Transverse colon (tissue), 4 donors: ENCODE data around the gene CADPS. TPM values are rescaled to one million over a fixed set of nuclear protein-coding genes. Genes with fewer than 3 reads are reported as not detected.

Experiments used
- DNase-seq: peaks from one replicate; pipeline ENCODE4 v3.0.0-alpha.2; 2019
- H3K27ac ChIP-seq, 4 donors: fragments of 200-600 bp; sonication (generic); 2 replicates each; pipeline ENCODE4 v1.5.1; 2016 to 2018; ENCODE audit warnings: inconsistent platforms in 4 of 4
- H3K27me3 ChIP-seq: fragments of 200-600 bp; sonication (generic); 2 replicates; pipeline ENCODE4 v1.5.1; 2017; ENCODE audit warnings: inconsistent platforms
- H3K36me3 ChIP-seq, 4 donors: fragments of 200-600 bp; sonication (generic); 2 replicates each; pipeline ENCODE4 v1.5.1; 2017 to 2019; ENCODE audit warnings: inconsistent platforms in 4 of 4
- H3K4me1 ChIP-seq, 4 donors: fragments of 200-600 bp; sonication (generic); 2 replicates each; pipeline ENCODE4 v1.5.1; 2017 to 2020; ENCODE audit warnings: inconsistent platforms in 4 of 4
- H3K4me3 ChIP-seq, 4 donors: fragments of 200-600 bp; sonication (generic); 1 replicate in 1 of 4; 2 replicates in 3 of 4; pipeline versions ENCODE4 v1.5.1 to v1.6.1; 2017 to 2019; ENCODE audit warnings: inconsistent platforms in 4 of 4
- H3K9me3 ChIP-seq, 2 donors: fragments of 200-600 bp; sonication (generic); 2 replicates each; pipeline ENCODE4 v1.5.1; 2017 to 2019; ENCODE audit warnings: inconsistent platforms in 2 of 2
- CTCF ChIP-seq, 5 experiments: fragments of 200-600 bp in 3 of 5; fragments of 450-650 bp in 2 of 5; sonication (generic) in 3 of 5; IDR thresholded peaks; 1 replicate in 2 of 5; 2 replicates in 3 of 5; pipeline ENCODE4 v1.5.1; 2016 to 2017; ENCODE audit warnings: antibody characterized with exemption in 5 of 5, inconsistent platforms in 3 of 5, mild to moderate bottlenecking in 2 of 5, moderate library complexity in 1 of 5
- EP300 ChIP-seq: sonication (generic); formaldehyde crosslinking; IDR thresholded peaks from one replicate; pipeline ENCODE4 v1.6.1; 2017; ENCODE audit warnings: antibody characterized with exemption, low read depth
- POLR2A ChIP-seq: fragments of 450-650 bp; IDR thresholded peaks from one replicate; pipeline ENCODE4 v1.6.1; 2016; ENCODE audit warnings: antibody characterized with exemption, mild to moderate bottlenecking, moderate library complexity
- POLR2AphosphoS5 ChIP-seq, 3 donors: sonication (generic); formaldehyde crosslinking; IDR thresholded peaks; one replicate each; pipeline ENCODE4 v1.6.1; 2016; ENCODE audit warnings: antibody characterized with exemption in 3 of 3
- WGBS, 2 donors: methylation state at CpG; one replicate each; pipeline ENCODE4 v1.1.5; 2018; ENCODE audit warnings: low coverage in 1 of 2; 5-methylcytosine and 5-hydroxymethylcytosine counted together
- in situ Hi-C, 4 donors: fragments of 200-750 bp; cut with MboI; loops; one replicate each; pipeline versions ENCODE4 v1.15.0 to v1.15.1; 2017; ENCODE audit warnings: low sequenced_read_pairs in 3 of 4, low pct_ligation_motif_present in 1 of 4, low pct_unique_long_range_greater_than_20kb in 1 of 4
- intact Hi-C: fragments of 100-400 bp; cut with DNase I; formaldehyde crosslinking; loops from one replicate; pipeline ENCODE4 v1.15.1; 2023; ENCODE audit warnings: low total_unique reads
- total RNA-seq, 4 donors: library from RNA; depleted of rRNA; stranded (reverse); fragments of >200 nt; gene quantifications; one replicate each; pipeline ENCODE4 v1.1.0, GENCODE V29; 2016

CADPS gene
- total RNA-seq, 4 donors from 2014 or later, result 1.9 to 22.7 (median 8.9) TPM

- in situ Hi-C loops (no loop called here), intact Hi-C loops (no loop called here)
- 68 to 72% methylated on average over 2 of the region's 2 CpGs for WGBS, 2 donors
- Histone ChIP-seq H3K27me3 (no peaks in the 10 kb centered on the region), H3K27ac (no peak overlapping the region), H3K4me3 (no peak overlapping the region), H3K9me3 (no peaks in the 10 kb centered on the region), H3K36me3 (no peaks in the 10 kb centered on the region), H3K4me1 (no peaks in the 10 kb centered on the region)
- no peak for DNase-seq
- TF ChIP-seq CTCF (IDR thresholded peaks at IDR 0.05), result no peak
- no peak for TF ChIP-seq EP300
- no peak for TF ChIP-seq POLR2A
- no peak for TF ChIP-seq POLR2AphosphoS5 (IDR thresholded peaks at IDR 0.05)
Observed at GRCh38 chr3:62413687-62414086, 461.5 kb downstream of the CADPS start.

GRCh38 chr3:62406945-62407344 lies 468.3 kb downstream of the CADPS start:
- DNase-seq, result no peak
- Histone ChIP-seq H3K4me3 (no peak overlapping the region), H3K4me1 (no peaks in the 10 kb centered on the region), H3K27ac (no peak overlapping the region), H3K9me3 (no peaks in the 10 kb centered on the region), H3K27me3 (no peaks in the 10 kb centered on the region), H3K36me3 (no peaks in the 10 kb centered on the region)
- WGBS, 2 donors, result 69 to 76% methylated on average over 2 of the region's 2 CpGs
- in situ Hi-C loops, result no loop called here
- intact Hi-C loops, result no loop called here
- TF ChIP-seq POLR2A (no peak), CTCF (IDR thresholded peaks at IDR 0.05) (no peak), POLR2AphosphoS5 (IDR thresholded peaks at IDR 0.05) (no peak), EP300 (no peak)

GRCh38 chr3:62405566-62405965 lies 469.6 kb downstream of the CADPS start:
- in situ Hi-C loops, result no loop called here
- Histone ChIP-seq H3K4me3 (no peak overlapping the region), H3K27ac (no peak overlapping the region), H3K36me3 (no peaks in the 10 kb centered on the region), H3K9me3 (no peaks in the 10 kb centered on the region), H3K27me3 (no peaks in the 10 kb centered on the region), H3K4me1 (no peaks in the 10 kb centered on the region)
- intact Hi-C loops, result no loop called here
- 85 to 91% methylated on average over 4 to 6 of the region's 6 CpGs for WGBS, 2 donors
- DNase-seq, result no peak
- TF ChIP-seq POLR2AphosphoS5 (IDR thresholded peaks at IDR 0.05) (no peak), EP300 (no peak), CTCF (IDR thresholded peaks at IDR 0.05) (no peak), POLR2A (no peak)

- in situ Hi-C loops, result no loop called here
- no peak overlapping the region for H3K4me3 ChIP-seq
- TF ChIP-seq POLR2AphosphoS5 (IDR thresholded peaks at IDR 0.05), result no peak
- no peak for TF ChIP-seq CTCF (IDR thresholded peaks at IDR 0.05)
- no peak for TF ChIP-seq EP300
- intact Hi-C loops, result no loop called here
- H3K27ac ChIP-seq, result no peak overlapping the region
- 89 to 95% methylated on average over 5 to 6 of the region's 6 CpGs for WGBS, 2 donors
- H3K4me1 ChIP-seq, result no peaks in the 10 kb centered on the region
- H3K27me3 ChIP-seq, result no peaks in the 10 kb centered on the region
- no peak for DNase-seq
- no peaks in the 10 kb centered on the region for H3K36me3 ChIP-seq
- H3K9me3 ChIP-seq, result no peaks in the 10 kb centered on the region
Observed at GRCh38 chr3:62405135-62405534, 470.1 kb downstream of the CADPS start.
